Middle frontal gyrus (tissue), 1 donor: ENCODE data around the gene FAM168A.

Experiments used
- DNase-seq: peaks from one replicate; pipeline ENCODE4 v3.0.0-alpha.2; 2015; ENCODE audit warnings: low spot score; ENCODE audit errors: extremely low spot score

FAM168A gene

GRCh38 chr11:73520353-73521061 lies 77.4 kb downstream of the FAM168A start:
- DNase-seq = no peak

GRCh38 chr11:73519266-73519665 lies 78.6 kb downstream of the FAM168A start:
- DNase-seq = no peak

- DNase-seq = no peak
Measured at GRCh38 chr11:73518195-73518594, 79.7 kb downstream of the FAM168A start.

- DNase-seq = no peak
Measured at GRCh38 chr11:73516080-73516479, 81.8 kb downstream of the FAM168A start.

- DNase-seq = no peak
Measured at GRCh38 chr11:73513707-73514106, 84.2 kb downstream of the FAM168A start.

GRCh38 chr11:73510877-73511276 lies 87.0 kb downstream of the FAM168A start:
- DNase-seq = no peak

- DNase-seq = no peak
Measured at GRCh38 chr11:73510106-73510505, 87.8 kb downstream of the FAM168A start.

GRCh38 chr11:73509188-73509587 lies 88.7 kb downstream of the FAM168A start:
- DNase-seq = no peak

GRCh38 chr11:73508243-73509176 lies 89.4 kb downstream of the FAM168A start:
- no peak for DNase-seq

GRCh38 chr11:73507086-73507485 lies 90.8 kb downstream of the FAM168A start:
- DNase-seq = no peak

GRCh38 chr11:73506038-73506437 lies 91.9 kb downstream of the FAM168A start:
- no peak for DNase-seq

GRCh38 chr11:73498343-73498742 lies 99.6 kb downstream of the FAM168A start:
- DNase-seq = no peak

GRCh38 chr11:73496134-73496533 lies 101.8 kb downstream of the FAM168A start:
- DNase-seq = no peak

- no peak for DNase-seq
Measured at GRCh38 chr11:73495731-73496130, 102.2 kb downstream of the FAM168A start.

GRCh38 chr11:73493956-73494598 lies 103.8 kb downstream of the FAM168A start:
- no peak for DNase-seq

GRCh38 chr11:73481626-73482025 lies 116.3 kb downstream of the FAM168A start:
- no peak for DNase-seq

GRCh38 chr11:73480677-73481076 lies 117.2 kb downstream of the FAM168A start:
- no peak for DNase-seq

GRCh38 chr11:73478737-73479347 lies 119.1 kb downstream of the FAM168A start:
- DNase-seq = no peak

GRCh38 chr11:73477518-73477917 lies 120.4 kb downstream of the FAM168A start:
- DNase-seq = no peak

GRCh38 chr11:73475549-73476095 lies 122.3 kb downstream of the FAM168A start:
- DNase-seq = no peak

GRCh38 chr11:73473252-73473651 lies 124.7 kb downstream of the FAM168A start:
- no peak for DNase-seq
